Type B pancreatic cell (in vitro differentiated cells): ENCODE data around the gene SMYD3. TPM values are rescaled to one million over a fixed set of nuclear protein-coding genes. Genes with fewer than 3 reads are reported as not detected.
"Not testable (repeated sequence)": the region's sequence is repeated elsewhere in the genome, so short reads cannot be mapped to it uniquely, and the experiment has no call there.

Experiments used
- DNase-seq: peaks from one replicate; pipeline ENCODE4 v3.0.0; 2021; ENCODE audit warnings: mixed read lengths; ENCODE audit not compliant: unreplicated experiment; ENCODE audit errors: extremely low spot score
- H3K27ac Mint-ChIP-seq: 2 replicates; pipeline ENCODE4 v1.8.0; 2021; ENCODE audit warnings: mild to moderate bottlenecking, mixed read lengths
- H3K27me3 Mint-ChIP-seq: 2 replicates; pipeline ENCODE4 v1.8.0; 2021; ENCODE audit warnings: mixed read lengths
- H3K36me3 Mint-ChIP-seq: 2 replicates; pipeline ENCODE4 v1.8.0; 2021; ENCODE audit warnings: mixed read lengths
- H3K4me1 Mint-ChIP-seq: one replicate; pipeline ENCODE4 v1.8.0; 2021; ENCODE audit warnings: mixed read lengths; ENCODE audit not compliant: unreplicated experiment
- H3K4me3 Mint-ChIP-seq: 2 replicates; pipeline ENCODE4 v1.8.0; 2021; ENCODE audit warnings: mild to moderate bottlenecking, mixed read lengths
- H3K9me3 Mint-ChIP-seq: 2 replicates; pipeline ENCODE4 v1.8.0; 2021; ENCODE audit warnings: mixed read lengths
- total RNA-seq: library from RNA; stranded (reverse); gene quantifications from 2 replicates; pipeline ENCODE4 v1.2.1, GENCODE V29; 2021; ENCODE audit warnings: low replicate concordance
- TF ChIP-seq, protein P1 (sequence below): fragments of 200-600 bp; sonication (generic); conservative IDR thresholded peaks from 2 replicates; pipeline ENCODE4 v1.5.0; 2021; ENCODE audit warnings: antibody characterized with exemption, mild to moderate bottlenecking

SMYD3 gene
- total RNA-seq, 1 donor from 2014 or later = 19.4 TPM

DNA sequence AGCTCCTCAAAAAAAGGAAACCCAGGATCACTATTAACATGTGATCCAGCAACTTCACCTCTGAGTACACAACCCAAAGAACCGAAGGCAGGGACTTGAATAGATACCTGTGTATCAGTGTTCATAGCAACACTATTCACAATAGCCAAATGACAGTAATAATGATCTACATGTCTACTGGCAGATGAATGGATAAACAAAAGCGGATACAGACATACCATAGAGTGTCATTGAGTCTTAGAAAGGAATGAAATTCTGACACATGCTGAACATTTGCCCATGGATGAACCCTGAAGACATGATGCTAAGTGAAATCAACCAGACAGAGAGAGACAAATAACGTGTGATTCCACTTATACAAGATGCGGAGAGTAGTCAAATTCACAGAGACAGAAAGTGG, 788.1 kb downstream of the SMYD3 start:
- Mint-ChIP-seq H3K4me3 (no peak overlapping the region), H3K27ac (no peak overlapping the region), H3K36me3 (no peaks in the 10 kb centered on the region), H3K9me3 (no peaks in the 10 kb centered on the region), H3K27me3 (no peaks in the 10 kb centered on the region), H3K4me1 (peaks cover 4% of the 10 kb centered on the region)
- TF ChIP-seq, protein P1, sequence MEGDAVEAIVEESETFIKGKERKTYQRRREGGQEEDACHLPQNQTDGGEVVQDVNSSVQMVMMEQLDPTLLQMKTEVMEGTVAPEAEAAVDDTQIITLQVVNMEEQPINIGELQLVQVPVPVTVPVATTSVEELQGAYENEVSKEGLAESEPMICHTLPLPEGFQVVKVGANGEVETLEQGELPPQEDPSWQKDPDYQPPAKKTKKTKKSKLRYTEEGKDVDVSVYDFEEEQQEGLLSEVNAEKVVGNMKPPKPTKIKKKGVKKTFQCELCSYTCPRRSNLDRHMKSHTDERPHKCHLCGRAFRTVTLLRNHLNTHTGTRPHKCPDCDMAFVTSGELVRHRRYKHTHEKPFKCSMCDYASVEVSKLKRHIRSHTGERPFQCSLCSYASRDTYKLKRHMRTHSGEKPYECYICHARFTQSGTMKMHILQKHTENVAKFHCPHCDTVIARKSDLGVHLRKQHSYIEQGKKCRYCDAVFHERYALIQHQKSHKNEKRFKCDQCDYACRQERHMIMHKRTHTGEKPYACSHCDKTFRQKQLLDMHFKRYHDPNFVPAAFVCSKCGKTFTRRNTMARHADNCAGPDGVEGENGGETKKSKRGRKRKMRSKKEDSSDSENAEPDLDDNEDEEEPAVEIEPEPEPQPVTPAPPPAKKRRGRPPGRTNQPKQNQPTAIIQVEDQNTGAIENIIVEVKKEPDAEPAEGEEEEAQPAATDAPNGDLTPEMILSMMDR = no peak
- DNase-seq = no peak

GRCh38 chr1:245718123-245718522, 789.0 kb downstream of the SMYD3 start:
- H3K4me1 Mint-ChIP-seq = peaks cover 4% of the 10 kb centered on the region
- TF ChIP-seq, protein P1 = no peak
- no peak overlapping the region for H3K27ac Mint-ChIP-seq
- DNase-seq = no peak
- no peak overlapping the region for H3K4me3 Mint-ChIP-seq
- H3K36me3 Mint-ChIP-seq = no peaks in the 10 kb centered on the region
- H3K9me3 Mint-ChIP-seq = no peaks in the 10 kb centered on the region
- H3K27me3 Mint-ChIP-seq = no peaks in the 10 kb centered on the region

- Mint-ChIP-seq H3K9me3 (no peaks in the 10 kb centered on the region), H3K27ac (no peak overlapping the region), H3K4me1 (peaks cover 4% of the 10 kb centered on the region), H3K4me3 (no peak overlapping the region), H3K36me3 (no peaks in the 10 kb centered on the region), H3K27me3 (no peaks in the 10 kb centered on the region)
- no peak for DNase-seq
- TF ChIP-seq, protein P1 = no peak
Observed at GRCh38 chr1:245717611-245718010, 789.5 kb downstream of the SMYD3 start.

- peaks cover 4% of the 10 kb centered on the region for H3K4me1 Mint-ChIP-seq
- TF ChIP-seq, protein P1 = no peak
- H3K36me3 Mint-ChIP-seq = no peaks in the 10 kb centered on the region
- no peak overlapping the region for H3K27ac Mint-ChIP-seq
- no peak for DNase-seq
- H3K9me3 Mint-ChIP-seq = no peaks in the 10 kb centered on the region
- H3K27me3 Mint-ChIP-seq = no peaks in the 10 kb centered on the region
- H3K4me3 Mint-ChIP-seq = no peak overlapping the region
Observed at GRCh38 chr1:245716561-245716960, 790.5 kb downstream of the SMYD3 start.

DNA sequence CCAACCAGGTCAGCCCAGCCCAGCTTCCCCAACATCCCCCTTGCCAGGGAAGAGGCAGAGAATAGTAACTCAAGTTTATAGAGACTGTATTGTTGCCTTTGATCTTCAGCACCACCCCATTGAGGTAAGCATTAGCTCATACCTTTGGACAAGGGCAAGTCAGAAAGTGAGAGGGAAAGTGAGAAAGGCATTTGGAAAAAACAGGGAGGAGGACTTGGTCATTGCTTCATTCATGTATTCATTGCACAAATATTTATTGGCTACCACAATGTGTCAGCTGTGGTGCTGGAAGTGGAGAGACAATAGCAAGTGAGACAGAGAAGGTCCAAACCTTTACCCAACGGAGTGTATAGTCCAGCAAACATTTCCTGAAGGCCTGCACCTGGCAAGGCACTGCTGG, 791.1 kb downstream of the SMYD3 start:
- TF ChIP-seq, protein P1 = no peak
- H3K9me3 Mint-ChIP-seq = no peaks in the 10 kb centered on the region
- no peak overlapping the region for H3K4me3 Mint-ChIP-seq
- peaks cover 4% of the 10 kb centered on the region for H3K4me1 Mint-ChIP-seq
- H3K27ac Mint-ChIP-seq = no peak overlapping the region
- H3K36me3 Mint-ChIP-seq = no peaks in the 10 kb centered on the region
- H3K27me3 Mint-ChIP-seq = no peaks in the 10 kb centered on the region
- DNase-seq = no peak

GRCh38 chr1:245715291-245715701, 791.8 kb downstream of the SMYD3 start:
- no peaks in the 10 kb centered on the region for H3K27me3 Mint-ChIP-seq
- no peaks in the 10 kb centered on the region for H3K9me3 Mint-ChIP-seq
- no peak overlapping the region for H3K4me3 Mint-ChIP-seq
- TF ChIP-seq, protein P1 = no peak
- no peak overlapping the region for H3K27ac Mint-ChIP-seq
- H3K4me1 Mint-ChIP-seq = peaks cover 4% of the 10 kb centered on the region
- no peak for DNase-seq
- H3K36me3 Mint-ChIP-seq = no peaks in the 10 kb centered on the region

GRCh38 chr1:245714027-245714426, 793.1 kb downstream of the SMYD3 start:
- H3K4me3 Mint-ChIP-seq, H3K4me1 Mint-ChIP-seq, H3K9me3 Mint-ChIP-seq, DNase-seq, H3K27ac Mint-ChIP-seq, H3K36me3 Mint-ChIP-seq, H3K27me3 Mint-ChIP-seq: not testable (repeated sequence)
